MM.1S (cell line): Measurements from ENCODE around the gene VEGFA.

Experiments
- DNase-seq: peaks from one replicate; pipeline ENCODE4 v3.0.0-alpha.2; 2015
- H2AFZ ChIP-seq: fragments of 300-600 bp; sonication (generic); 2 replicates; pipeline ENCODE4 v1.6.0; 2016; ENCODE audit warnings: antibody characterized with exemption, low read length
- H3F3A ChIP-seq: fragments of 300-600 bp; sonication (generic); 2 replicates; pipeline ENCODE4 v1.6.1; 2016; ENCODE audit warnings: mild to moderate bottlenecking, antibody characterized with exemption, low read length, moderate library complexity, mixed read lengths; ENCODE audit not compliant: insufficient read depth
- H3K27ac ChIP-seq: fragments of 300-600 bp; sonication (generic); 2 replicates; pipeline ENCODE4 v1.5.1; 2016; ENCODE audit warnings: mild to moderate bottlenecking, low read length
- H3K27me3 ChIP-seq: fragments of 300-600 bp; sonication (generic); replicated peaks from 2 replicates; pipeline ENCODE4 v1.6.0; 2016; ENCODE audit warnings: low read length; ENCODE audit not compliant: insufficient read depth
- H3K36me3 ChIP-seq: fragments of 300-600 bp; sonication (generic); replicated peaks from 2 replicates; pipeline ENCODE4 v1.6.1; 2016; ENCODE audit warnings: mild to moderate bottlenecking, low read length, mixed read lengths; ENCODE audit not compliant: insufficient read depth
- H3K4me1 ChIP-seq: fragments of 300-600 bp; sonication (generic); 2 replicates; pipeline ENCODE4 v1.6.1; 2016; ENCODE audit warnings: low read length, mixed read lengths
- H3K4me2 ChIP-seq: fragments of 300-600 bp; sonication (generic); 2 replicates; pipeline ENCODE4 v1.6.0; 2016; ENCODE audit warnings: low read depth, low read length
- H3K4me3 ChIP-seq: fragments of 300-600 bp; sonication (generic); 2 replicates; pipeline ENCODE4 v1.5.1; 2016; ENCODE audit warnings: low read length, mixed read lengths
- H3K79me2 ChIP-seq: fragments of 300-600 bp; sonication (generic); 2 replicates; pipeline ENCODE4 v1.6.1; 2016; ENCODE audit warnings: mixed run types, low read length, mixed read lengths
- H3K9ac ChIP-seq: fragments of 300-600 bp; sonication (generic); 2 replicates; pipeline ENCODE4 v1.6.1; 2016; ENCODE audit warnings: low read length, mixed read lengths
- H3K9me2 ChIP-seq: fragments of 300-600 bp; sonication (generic); replicated peaks from 2 replicates; pipeline ENCODE4 v1.6.1; 2016; ENCODE audit warnings: mild to moderate bottlenecking, low read length, mixed read lengths; ENCODE audit not compliant: insufficient read depth
- H3K9me3 ChIP-seq: fragments of 300-600 bp; sonication (generic); replicated peaks from 2 replicates; pipeline ENCODE4 v1.6.1; 2016; ENCODE audit warnings: mild to moderate bottlenecking, low read length, mixed read lengths; ENCODE audit not compliant: insufficient read depth
- H4K20me1 ChIP-seq: fragments of 300-600 bp; sonication (generic); 2 replicates; pipeline ENCODE4 v1.6.1; 2016; ENCODE audit warnings: mild to moderate bottlenecking, low read length, moderate library complexity, mixed read lengths; ENCODE audit not compliant: insufficient read depth
- CTCF ChIP-seq: fragments of 300-600 bp; sonication (generic); IDR thresholded peaks from 2 replicates; pipeline ENCODE4 v1.5.1; 2016; ENCODE audit warnings: antibody characterized with exemption, low read length, mixed read lengths
- EZH2 ChIP-seq: fragments of 300-600 bp; sonication (generic); optimal IDR thresholded peaks from 2 replicates; pipeline ENCODE3; 2017; ENCODE audit warnings: low read depth, mild to moderate bottlenecking, antibody characterized with exemption, low read length, mixed read lengths
- EZH2phosphoT487 ChIP-seq: fragments of 300-600 bp; sonication (generic); IDR thresholded peaks from 2 replicates; pipeline ENCODE4 v1.6.1; 2018; ENCODE audit warnings: antibody characterized with exemption, low read length

VEGFA gene

GRCh38 chr6:43830775-43831174 is 60.8 kb downstream of the VEGFA start:
- no peaks in the 10 kb centered on the region for H3K9me2 ChIP-seq
- no peak for TF ChIP-seq EZH2
- no peak for TF ChIP-seq EZH2phosphoT487
- TF ChIP-seq CTCF: no peak
- no peaks in the 10 kb centered on the region for H4K20me1 ChIP-seq
- no peak overlapping the region for H3K27ac ChIP-seq
- no peak overlapping the region for H3K4me3 ChIP-seq
- H3K9ac ChIP-seq: no peak overlapping the region
- H3K36me3 ChIP-seq: no peaks in the 10 kb centered on the region
- no peaks in the 10 kb centered on the region for H3K9me3 ChIP-seq
- H3K4me2 ChIP-seq: no peak overlapping the region
- no peak overlapping the region for H2AFZ ChIP-seq
- no peaks in the 10 kb centered on the region for H3K79me2 ChIP-seq
- H3F3A ChIP-seq: no peaks in the 10 kb centered on the region
- no peak for DNase-seq
- H3K4me1 ChIP-seq: no peaks in the 10 kb centered on the region
- no peaks in the 10 kb centered on the region for H3K27me3 ChIP-seq

- H3K36me3 ChIP-seq: no peaks in the 10 kb centered on the region
- no peak overlapping the region for H3K4me3 ChIP-seq
- H4K20me1 ChIP-seq: no peaks in the 10 kb centered on the region
- H3K4me1 ChIP-seq: no peaks in the 10 kb centered on the region
- no peak for DNase-seq
- H3K9ac ChIP-seq: no peak overlapping the region
- H3F3A ChIP-seq: no peaks in the 10 kb centered on the region
- no peak overlapping the region for H3K27ac ChIP-seq
- H3K4me2 ChIP-seq: no peak overlapping the region
- H3K79me2 ChIP-seq: no peaks in the 10 kb centered on the region
- H3K9me3 ChIP-seq: no peaks in the 10 kb centered on the region
- no peak for TF ChIP-seq EZH2
- no peak for TF ChIP-seq CTCF
- no peak for TF ChIP-seq EZH2phosphoT487
- no peaks in the 10 kb centered on the region for H3K27me3 ChIP-seq
- H2AFZ ChIP-seq: no peak overlapping the region
- no peaks in the 10 kb centered on the region for H3K9me2 ChIP-seq
Observed at GRCh38 chr6:43831191-43831590, 61.2 kb downstream of the VEGFA start.

DNA sequence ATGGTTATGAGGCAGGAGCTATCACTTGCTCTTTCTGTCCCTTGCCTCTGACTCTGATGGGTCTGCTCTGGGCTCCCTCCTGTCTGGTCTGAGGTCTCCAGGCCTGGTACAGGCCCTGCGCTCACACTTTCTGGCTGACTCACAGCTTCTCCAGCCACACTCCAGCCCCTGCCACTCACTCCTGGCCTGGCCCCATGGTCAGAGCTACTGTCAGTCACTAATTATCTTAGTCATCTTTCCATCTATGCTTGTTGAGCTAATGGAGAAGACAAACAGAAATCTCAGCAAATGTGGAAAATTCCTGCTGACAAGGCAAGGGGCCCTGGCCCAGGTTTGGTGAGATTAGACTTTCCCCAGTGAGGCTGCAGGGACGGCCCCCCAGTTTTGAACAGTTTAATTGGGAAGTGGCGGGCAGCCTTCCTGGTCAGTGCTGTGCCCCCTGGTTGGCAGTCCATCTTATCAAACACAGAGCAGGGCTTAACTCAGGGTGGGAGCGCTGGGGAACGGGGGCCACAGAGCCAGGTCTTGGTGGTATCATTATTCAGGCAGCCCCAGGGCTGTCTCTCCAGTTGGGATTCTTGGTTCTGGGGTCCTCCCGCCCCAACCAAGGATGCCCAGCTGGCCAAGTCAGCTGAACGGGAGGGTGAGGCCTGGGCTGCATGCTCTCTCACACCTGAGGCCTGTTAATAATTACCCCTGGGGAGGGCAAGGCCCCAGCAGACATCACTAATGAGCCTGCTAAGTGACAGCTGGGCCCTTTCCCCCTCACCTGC is 63.4 kb downstream of the VEGFA start:
- Histone ChIP-seq H3K9ac (no peak overlapping the region), H2AFZ (no peak overlapping the region), H3K36me3 (no peaks in the 10 kb centered on the region), H4K20me1 (no peaks in the 10 kb centered on the region), H3K9me3 (no peaks in the 10 kb centered on the region), H3F3A (no peaks in the 10 kb centered on the region), H3K27me3 (no peaks in the 10 kb centered on the region), H3K27ac (no peak overlapping the region), H3K9me2 (no peaks in the 10 kb centered on the region), H3K4me2 (no peak overlapping the region), H3K4me3 (no peak overlapping the region), H3K4me1 (no peaks in the 10 kb centered on the region), H3K79me2 (no peaks in the 10 kb centered on the region)
- TF ChIP-seq EZH2: no peak
- TF ChIP-seq CTCF: no peak
- no peak for TF ChIP-seq EZH2phosphoT487
- no peak for DNase-seq
